ENCODE data around the gene MILR1.

Gene MILR1

GRCh38 chr17:64448665-64449512 is at the start of gene MILR1:
MILR1 (plus strand) TSS chr17:64449115; CDS start chr17:64449169, 54 bp downstream.
- no peaks in the 10 kb centered on the region for H3K27me3 ChIP-seq (ENCODE audit: control insufficient read depth in 1 of 2, insufficient read depth in 2 of 2, low read length in 2 of 2)
- H3K9ac ChIP-seq (ENCODE audit: low read depth in 1 of 2, low read length in 2 of 2) = no peak within 1 kb of the TSS
- peak within 1 kb of the TSS; percentile 36 to 48 for H3K4me3 ChIP-seq (ENCODE audit: low read depth in 1 of 2, low read length in 2 of 2)
- no peaks in the 10 kb centered on the region for H3K36me3 ChIP-seq (ENCODE audit: control insufficient read depth in 1 of 2, insufficient read depth in 2 of 2, low read length in 2 of 2)
- H3K9me3 ChIP-seq (ENCODE audit: control insufficient read depth in 1 of 2, low read length in 2 of 2) = no peaks in the 10 kb centered on the region
- H3K27ac ChIP-seq (ENCODE audit: low read depth, low read length) = peak within 1 kb of the TSS; percentile 44
- peaks cover 6 to 7% of the 10 kb centered on the region in 2 donors for H3K4me1 ChIP-seq (ENCODE audit: control insufficient read depth in 1 of 2, insufficient read depth in 2 of 2, low read length in 2 of 2)

DNA sequence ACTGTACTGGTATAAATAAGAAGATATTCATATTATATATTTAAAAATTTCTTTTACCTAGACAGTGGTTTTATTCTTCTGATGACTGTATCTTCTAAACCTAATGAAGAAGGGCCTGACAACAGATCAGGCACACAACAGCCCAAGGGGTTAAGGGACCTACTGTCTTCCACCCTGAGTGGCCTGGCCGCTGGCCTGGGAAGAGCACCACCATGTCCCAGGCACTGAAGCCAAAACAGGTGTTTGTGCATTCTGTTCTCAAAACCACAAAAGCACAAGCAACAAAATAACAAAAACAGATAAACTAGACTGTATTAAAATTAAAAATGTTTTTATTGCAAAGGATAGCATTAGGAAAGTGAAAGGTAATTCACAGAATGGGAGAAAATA is 49.2 kb upstream of the MILR1 start:
- Histone ChIP-seq H3K4me3 (ENCODE audit: low read depth in 1 of 2, low read length in 2 of 2) (no peak overlapping the region), H3K27me3 (ENCODE audit: control insufficient read depth in 1 of 2, insufficient read depth in 2 of 2, low read length in 2 of 2) (no peaks in the 10 kb centered on the region), H3K4me1 (ENCODE audit: control insufficient read depth in 1 of 2, insufficient read depth in 2 of 2, low read length in 2 of 2) (peaks cover 3 to 6% of the 10 kb centered on the region in 2 donors), H3K36me3 (ENCODE audit: control insufficient read depth in 1 of 2, insufficient read depth in 2 of 2, low read length in 2 of 2) (no peaks in the 10 kb centered on the region), H3K27ac (ENCODE audit: low read depth, low read length) (no peak overlapping the region), H3K9me3 (ENCODE audit: control insufficient read depth in 1 of 2, low read length in 2 of 2) (no peaks in the 10 kb centered on the region), H3K9ac (ENCODE audit: low read depth in 1 of 2, low read length in 2 of 2) (no peak overlapping the region)

- Histone ChIP-seq H3K9me3 (ENCODE audit: control insufficient read depth in 1 of 2, low read length in 2 of 2) (no peaks in the 10 kb centered on the region), H3K4me3 (ENCODE audit: low read depth in 1 of 2, low read length in 2 of 2) (no peak overlapping the region), H3K27me3 (ENCODE audit: control insufficient read depth in 1 of 2, insufficient read depth in 2 of 2, low read length in 2 of 2) (no peaks in the 10 kb centered on the region), H3K36me3 (ENCODE audit: control insufficient read depth in 1 of 2, insufficient read depth in 2 of 2, low read length in 2 of 2) (no peaks in the 10 kb centered on the region), H3K9ac (ENCODE audit: low read depth in 1 of 2, low read length in 2 of 2) (no peak overlapping the region), H3K4me1 (ENCODE audit: control insufficient read depth in 1 of 2, insufficient read depth in 2 of 2, low read length in 2 of 2) (peaks cover 3 to 6% of the 10 kb centered on the region in 2 donors), H3K27ac (ENCODE audit: low read depth, low read length) (no peak overlapping the region)
Measured at GRCh38 chr17:64400642-64401041, 48.3 kb upstream of the MILR1 start.

- no peaks in the 10 kb centered on the region for H3K36me3 ChIP-seq (ENCODE audit: control insufficient read depth in 1 of 2, insufficient read depth in 2 of 2, low read length in 2 of 2)
- H3K9me3 ChIP-seq (ENCODE audit: control insufficient read depth in 1 of 2, low read length in 2 of 2) = no peaks in the 10 kb centered on the region
- H3K9ac ChIP-seq (ENCODE audit: low read depth in 1 of 2, low read length in 2 of 2) = no peak overlapping the region
- H3K27ac ChIP-seq (ENCODE audit: low read depth, low read length) = no peak overlapping the region
- no peak overlapping the region for H3K4me3 ChIP-seq (ENCODE audit: low read depth in 1 of 2, low read length in 2 of 2)
- no peaks in the 10 kb centered on the region for H3K27me3 ChIP-seq (ENCODE audit: control insufficient read depth in 1 of 2, insufficient read depth in 2 of 2, low read length in 2 of 2)
- H3K4me1 ChIP-seq (ENCODE audit: control insufficient read depth in 1 of 2, insufficient read depth in 2 of 2, low read length in 2 of 2) = peaks cover 0 to 3% of the 10 kb centered on the region in 2 donors
Measured at GRCh38 chr17:64401244-64401860, 47.6 kb upstream of the MILR1 start.

GRCh38 chr17:64401941-64402340 is 47.0 kb upstream of the MILR1 start:
- Histone ChIP-seq H3K9ac (ENCODE audit: low read depth in 1 of 2, low read length in 2 of 2) (no peak overlapping the region), H3K27ac (ENCODE audit: low read depth, low read length) (no peak overlapping the region), H3K4me3 (ENCODE audit: low read depth in 1 of 2, low read length in 2 of 2) (no peak overlapping the region), H3K4me1 (ENCODE audit: control insufficient read depth in 1 of 2, insufficient read depth in 2 of 2, low read length in 2 of 2) (peaks cover 0 to 3% of the 10 kb centered on the region in 2 donors), H3K9me3 (ENCODE audit: control insufficient read depth in 1 of 2, low read length in 2 of 2) (no peaks in the 10 kb centered on the region), H3K27me3 (ENCODE audit: control insufficient read depth in 1 of 2, insufficient read depth in 2 of 2, low read length in 2 of 2) (no peaks in the 10 kb centered on the region), H3K36me3 (ENCODE audit: control insufficient read depth in 1 of 2, insufficient read depth in 2 of 2, low read length in 2 of 2) (no peaks in the 10 kb centered on the region)

- H3K9me3 ChIP-seq (ENCODE audit: control insufficient read depth in 1 of 2, low read length in 2 of 2) = no peaks in the 10 kb centered on the region
- no peaks in the 10 kb centered on the region for H3K36me3 ChIP-seq (ENCODE audit: control insufficient read depth in 1 of 2, insufficient read depth in 2 of 2, low read length in 2 of 2)
- no peak overlapping the region for H3K9ac ChIP-seq (ENCODE audit: low read depth in 1 of 2, low read length in 2 of 2)
- H3K27me3 ChIP-seq (ENCODE audit: control insufficient read depth in 1 of 2, insufficient read depth in 2 of 2, low read length in 2 of 2) = no peaks in the 10 kb centered on the region
- H3K4me1 ChIP-seq (ENCODE audit: control insufficient read depth in 1 of 2, insufficient read depth in 2 of 2, low read length in 2 of 2) = peaks cover 0 to 3% of the 10 kb centered on the region in 2 donors
- no peak overlapping the region for H3K27ac ChIP-seq (ENCODE audit: low read depth, low read length)
- no peak overlapping the region for H3K4me3 ChIP-seq (ENCODE audit: low read depth in 1 of 2, low read length in 2 of 2)
Measured at GRCh38 chr17:64402469-64402868, 46.4 kb upstream of the MILR1 start.

DNA sequence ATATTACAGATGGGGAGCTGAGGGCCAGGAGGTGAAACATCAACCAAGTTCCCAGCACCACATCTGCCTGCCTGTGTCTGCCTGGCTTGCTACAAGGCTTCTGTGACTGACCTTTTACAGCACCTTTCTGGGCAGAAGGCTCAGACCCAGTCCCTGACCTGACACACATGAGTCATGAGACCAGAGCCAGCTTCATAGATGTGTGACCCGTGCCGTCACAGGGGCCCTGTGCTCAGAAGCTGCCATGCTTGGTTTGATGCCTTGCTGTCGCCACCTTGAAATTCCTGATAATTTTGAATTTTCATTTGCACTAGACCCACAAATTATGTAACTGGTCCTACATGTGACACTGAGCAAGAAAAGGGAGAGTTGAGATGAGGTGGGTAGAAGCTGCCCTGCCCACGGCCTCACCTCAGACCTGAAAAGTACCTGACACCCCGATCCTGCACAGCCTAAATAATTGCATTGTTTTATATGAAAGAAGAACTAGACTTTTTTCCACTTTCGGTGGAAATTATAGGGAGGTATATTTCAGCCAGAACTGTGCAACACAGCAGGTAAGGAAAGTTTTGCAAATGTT is 44.9 kb upstream of the MILR1 start:
- Histone ChIP-seq H3K9ac (ENCODE audit: low read depth in 1 of 2, low read length in 2 of 2) (no peak overlapping the region), H3K36me3 (ENCODE audit: control insufficient read depth in 1 of 2, insufficient read depth in 2 of 2, low read length in 2 of 2) (no peaks in the 10 kb centered on the region), H3K27ac (ENCODE audit: low read depth, low read length) (no peak overlapping the region), H3K9me3 (ENCODE audit: control insufficient read depth in 1 of 2, low read length in 2 of 2) (no peaks in the 10 kb centered on the region), H3K27me3 (ENCODE audit: control insufficient read depth in 1 of 2, insufficient read depth in 2 of 2, low read length in 2 of 2) (no peaks in the 10 kb centered on the region), H3K4me1 (ENCODE audit: control insufficient read depth in 1 of 2, insufficient read depth in 2 of 2, low read length in 2 of 2) (no peaks in the 10 kb centered on the region), H3K4me3 (ENCODE audit: low read depth in 1 of 2, low read length in 2 of 2) (no peak overlapping the region)

GRCh38 chr17:64406321-64407200 is 42.4 kb upstream of the MILR1 start:
- Histone ChIP-seq H3K9me3 (ENCODE audit: control insufficient read depth in 1 of 2, low read length in 2 of 2) (no peaks in the 10 kb centered on the region), H3K27ac (ENCODE audit: low read depth, low read length) (no peak overlapping the region), H3K36me3 (ENCODE audit: control insufficient read depth in 1 of 2, insufficient read depth in 2 of 2, low read length in 2 of 2) (no peaks in the 10 kb centered on the region), H3K4me3 (ENCODE audit: low read depth in 1 of 2, low read length in 2 of 2) (no peak overlapping the region), H3K4me1 (ENCODE audit: control insufficient read depth in 1 of 2, insufficient read depth in 2 of 2, low read length in 2 of 2) (peaks cover 0 to 4% of the 10 kb centered on the region in 2 donors), H3K27me3 (ENCODE audit: control insufficient read depth in 1 of 2, insufficient read depth in 2 of 2, low read length in 2 of 2) (no peaks in the 10 kb centered on the region), H3K9ac (ENCODE audit: low read depth in 1 of 2, low read length in 2 of 2) (no peak overlapping the region)

GRCh38 chr17:64410750-64411490 is 38.0 kb upstream of the MILR1 start:
- H3K36me3 ChIP-seq (ENCODE audit: control insufficient read depth in 1 of 2, insufficient read depth in 2 of 2, low read length in 2 of 2) = no peaks in the 10 kb centered on the region
- no peak overlapping the region for H3K4me3 ChIP-seq (ENCODE audit: low read depth in 1 of 2, low read length in 2 of 2)
- H3K27me3 ChIP-seq (ENCODE audit: control insufficient read depth in 1 of 2, insufficient read depth in 2 of 2, low read length in 2 of 2) = no peaks in the 10 kb centered on the region
- no peak overlapping the region for H3K27ac ChIP-seq (ENCODE audit: low read depth, low read length)
- H3K9me3 ChIP-seq (ENCODE audit: control insufficient read depth in 1 of 2, low read length in 2 of 2) = no peaks in the 10 kb centered on the region
- peaks cover 4 to 12% of the 10 kb centered on the region in 2 donors for H3K4me1 ChIP-seq (ENCODE audit: control insufficient read depth in 1 of 2, insufficient read depth in 2 of 2, low read length in 2 of 2)
- H3K9ac ChIP-seq (ENCODE audit: low read depth in 1 of 2, low read length in 2 of 2) = no peak overlapping the region
